A673 (cell line): Measurements from ENCODE around the gene PRKAG2. TPM values are rescaled to one million over a fixed set of nuclear protein-coding genes. Genes with fewer than 3 reads are reported as not detected.

Source experiments
- BruUV-seq: library from RNA; stranded (reverse); fragments of 400-500 nt; replicated peaks from 2 replicates; lab custom pipeline; 2021; lab: Mats Ljungman, UMichigan
- CTCF ChIA-PET: fragments of 300-600 bp; sonication (Branson Sonifier 250); formaldehyde crosslinking; loops from one replicate; lab custom pipeline; 2022; ENCODE audit warnings: antibody characterized with exemption; lab: Charles Lee
- POLR2A ChIA-PET: fragments of 300-600 bp; sonication (Branson Sonifier 250); formaldehyde crosslinking; loops from one replicate; lab custom pipeline; 2022; ENCODE audit warnings: antibody characterized with exemption; ENCODE audit not compliant: low non-redundant PET; lab: Charles Lee
- DNase-seq: peaks from one replicate; pipeline ENCODE4 v3.0.0-alpha.2; 2015; ENCODE audit warnings: low spot score
- H3K27ac ChIP-seq: fragments of 200-600 bp; sonication (generic); 2 replicates; pipeline ENCODE4 v1.5.1; 2016; ENCODE audit warnings: mixed run types, low read depth, mild to moderate bottlenecking, mixed read lengths, antibody characterized with exemption, low read length; ENCODE audit not compliant: poor library complexity, severe bottlenecking
- H3K27me3 ChIP-seq: fragments of 200-600 bp; sonication (generic); replicated peaks from 2 replicates; pipeline ENCODE4 v1.6.1; 2017; ENCODE audit warnings: mixed run types, low read depth, mild to moderate bottlenecking, mixed read lengths, antibody characterized with exemption, low read length; ENCODE audit not compliant: insufficient read depth, poor library complexity
- H3K36me3 ChIP-seq: fragments of 200-600 bp; sonication (generic); 2 replicates; pipeline ENCODE4 v1.6.1; 2016; ENCODE audit warnings: mixed run types, mild to moderate bottlenecking, mixed read lengths, antibody characterized with exemption, low read length; ENCODE audit not compliant: insufficient read depth, poor library complexity, severe bottlenecking
- H3K4me1 ChIP-seq: fragments of 200-600 bp; sonication (generic); 2 replicates; pipeline ENCODE4 v1.6.1; 2017; ENCODE audit warnings: mixed run types, mild to moderate bottlenecking, mixed read lengths, antibody characterized with exemption, low read length; ENCODE audit not compliant: insufficient read depth, poor library complexity, severe bottlenecking
- H3K4me3 ChIP-seq: fragments of 200-600 bp; sonication (generic); 2 replicates; pipeline ENCODE4 v1.5.1; 2016; ENCODE audit warnings: low read depth, mixed run types, mild to moderate bottlenecking, mixed read lengths, low read length; ENCODE audit not compliant: poor library complexity, severe bottlenecking
- H3K9me3 ChIP-seq: fragments of 200-600 bp; sonication (generic); 2 replicates; pipeline ENCODE4 v1.6.1; 2016; ENCODE audit warnings: mixed run types, low read depth, mild to moderate bottlenecking, mixed read lengths, antibody characterized with exemption, low read length; ENCODE audit not compliant: poor library complexity, severe bottlenecking
- EZH2 ChIP-seq: fragments of 200-600 bp; sonication (generic); IDR thresholded peaks from 2 replicates; pipeline ENCODE4 v1.6.1; 2017; ENCODE audit warnings: borderline replicate concordance, low read depth, mild to moderate bottlenecking, mixed read lengths, antibody characterized with exemption, low read length; ENCODE audit not compliant: poor library complexity, severe bottlenecking
- intact Hi-C: fragments of 100-400 bp; cut with micrococcal nuclease; formaldehyde crosslinking; loops from one replicate; pipeline ENCODE4 v1.10.0; 2022; ENCODE audit not compliant: unreplicated experiment
- total RNA-seq: library from RNA; stranded (reverse); gene quantifications from 2 replicates; pipeline ENCODE4 v1.2.3, GENCODE V29; 2021
- TF ChIP-seq, protein P1 (sequence below): fragments of 300-800, 200-600 bp; sonication (generic); conservative IDR thresholded peaks from 2 replicates; pipeline ENCODE4 v1.5.1; 2017; ENCODE audit warnings: low read depth, mild to moderate bottlenecking, antibody characterized with exemption, low read length, moderate library complexity, mixed read lengths

PRKAG2 gene
- total RNA-seq, 1 experiment from 2014 or later: 11.6 TPM

DNA sequence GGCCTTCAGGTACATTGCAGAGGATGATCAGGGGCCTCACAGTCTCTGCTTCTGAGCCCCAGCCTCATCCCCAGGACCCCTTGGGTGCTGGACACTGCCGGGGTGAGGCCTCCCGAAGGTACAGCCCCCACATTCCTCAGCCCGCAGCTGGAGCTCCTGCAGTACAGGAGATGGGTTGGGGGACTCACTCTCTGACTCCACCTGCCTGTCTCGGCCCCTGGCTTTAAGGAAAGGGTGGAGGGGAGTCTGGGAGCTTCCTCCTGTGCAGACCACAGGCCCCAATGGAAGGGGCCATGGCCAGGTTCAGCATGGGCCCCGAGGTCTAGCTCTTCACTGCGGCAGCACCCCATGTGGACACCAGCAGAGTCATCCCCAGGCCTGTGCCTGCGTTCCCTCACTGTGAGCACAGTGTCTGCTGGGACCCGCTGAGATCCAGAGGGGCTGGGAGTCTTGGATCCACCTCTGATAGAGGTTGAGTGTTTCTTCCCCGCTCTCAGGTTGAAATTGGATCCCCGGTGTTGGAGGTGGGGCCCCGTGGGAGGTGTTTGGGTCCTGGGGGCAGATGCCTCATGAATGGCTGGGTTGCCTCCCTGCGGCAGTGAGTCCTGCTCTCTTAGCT lies 99.9 kb downstream of the PRKAG2 start:
- no TSS peak for BruUV-seq
- POLR2A ChIA-PET: no interaction called here
- no peak for DNase-seq
- H3K4me3 ChIP-seq: no peak overlapping the region
- no peak overlapping the region for H3K27ac ChIP-seq
- intact Hi-C loops: no loop called here
- no peaks in the 10 kb centered on the region for H3K4me1 ChIP-seq
- H3K27me3 ChIP-seq: no peaks in the 10 kb centered on the region
- no peaks in the 10 kb centered on the region for H3K9me3 ChIP-seq
- H3K36me3 ChIP-seq: no peaks in the 10 kb centered on the region
- no peak for TF ChIP-seq EZH2
- TF ChIP-seq, protein P1, sequence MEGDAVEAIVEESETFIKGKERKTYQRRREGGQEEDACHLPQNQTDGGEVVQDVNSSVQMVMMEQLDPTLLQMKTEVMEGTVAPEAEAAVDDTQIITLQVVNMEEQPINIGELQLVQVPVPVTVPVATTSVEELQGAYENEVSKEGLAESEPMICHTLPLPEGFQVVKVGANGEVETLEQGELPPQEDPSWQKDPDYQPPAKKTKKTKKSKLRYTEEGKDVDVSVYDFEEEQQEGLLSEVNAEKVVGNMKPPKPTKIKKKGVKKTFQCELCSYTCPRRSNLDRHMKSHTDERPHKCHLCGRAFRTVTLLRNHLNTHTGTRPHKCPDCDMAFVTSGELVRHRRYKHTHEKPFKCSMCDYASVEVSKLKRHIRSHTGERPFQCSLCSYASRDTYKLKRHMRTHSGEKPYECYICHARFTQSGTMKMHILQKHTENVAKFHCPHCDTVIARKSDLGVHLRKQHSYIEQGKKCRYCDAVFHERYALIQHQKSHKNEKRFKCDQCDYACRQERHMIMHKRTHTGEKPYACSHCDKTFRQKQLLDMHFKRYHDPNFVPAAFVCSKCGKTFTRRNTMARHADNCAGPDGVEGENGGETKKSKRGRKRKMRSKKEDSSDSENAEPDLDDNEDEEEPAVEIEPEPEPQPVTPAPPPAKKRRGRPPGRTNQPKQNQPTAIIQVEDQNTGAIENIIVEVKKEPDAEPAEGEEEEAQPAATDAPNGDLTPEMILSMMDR: no peak
- CTCF ChIA-PET: no interaction called here

DNA sequence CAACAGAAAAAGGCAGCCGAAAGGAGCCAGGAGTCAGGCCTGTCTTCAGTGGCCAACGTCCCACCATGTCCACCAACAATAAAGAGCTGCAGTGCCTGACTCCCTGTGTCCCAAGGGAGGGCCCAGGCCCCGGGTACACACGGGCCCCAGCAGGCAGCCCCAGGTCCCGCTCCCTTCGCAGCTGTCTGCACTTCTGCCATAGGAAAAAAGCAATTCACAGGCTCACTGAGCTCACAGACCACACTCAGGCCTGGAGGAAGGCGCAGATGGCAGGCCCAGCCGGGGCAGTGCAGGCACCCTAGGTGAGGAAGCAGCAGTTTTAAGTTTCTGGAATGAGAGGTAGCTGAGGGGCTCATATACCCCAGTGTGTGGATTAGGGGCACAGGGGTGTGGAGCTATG lies 100.5 kb downstream of the PRKAG2 start:
- BruUV-seq: no TSS peak
- Histone ChIP-seq H3K4me3 (no peak overlapping the region), H3K4me1 (no peaks in the 10 kb centered on the region), H3K9me3 (no peaks in the 10 kb centered on the region), H3K36me3 (no peaks in the 10 kb centered on the region), H3K27me3 (no peaks in the 10 kb centered on the region), H3K27ac (no peak overlapping the region)
- TF ChIP-seq, protein P1: no peak
- TF ChIP-seq EZH2: no peak
- ChIA-PET POLR2A (no interaction called here), CTCF (no interaction called here)
- intact Hi-C loops: no loop called here
- no peak for DNase-seq

DNA sequence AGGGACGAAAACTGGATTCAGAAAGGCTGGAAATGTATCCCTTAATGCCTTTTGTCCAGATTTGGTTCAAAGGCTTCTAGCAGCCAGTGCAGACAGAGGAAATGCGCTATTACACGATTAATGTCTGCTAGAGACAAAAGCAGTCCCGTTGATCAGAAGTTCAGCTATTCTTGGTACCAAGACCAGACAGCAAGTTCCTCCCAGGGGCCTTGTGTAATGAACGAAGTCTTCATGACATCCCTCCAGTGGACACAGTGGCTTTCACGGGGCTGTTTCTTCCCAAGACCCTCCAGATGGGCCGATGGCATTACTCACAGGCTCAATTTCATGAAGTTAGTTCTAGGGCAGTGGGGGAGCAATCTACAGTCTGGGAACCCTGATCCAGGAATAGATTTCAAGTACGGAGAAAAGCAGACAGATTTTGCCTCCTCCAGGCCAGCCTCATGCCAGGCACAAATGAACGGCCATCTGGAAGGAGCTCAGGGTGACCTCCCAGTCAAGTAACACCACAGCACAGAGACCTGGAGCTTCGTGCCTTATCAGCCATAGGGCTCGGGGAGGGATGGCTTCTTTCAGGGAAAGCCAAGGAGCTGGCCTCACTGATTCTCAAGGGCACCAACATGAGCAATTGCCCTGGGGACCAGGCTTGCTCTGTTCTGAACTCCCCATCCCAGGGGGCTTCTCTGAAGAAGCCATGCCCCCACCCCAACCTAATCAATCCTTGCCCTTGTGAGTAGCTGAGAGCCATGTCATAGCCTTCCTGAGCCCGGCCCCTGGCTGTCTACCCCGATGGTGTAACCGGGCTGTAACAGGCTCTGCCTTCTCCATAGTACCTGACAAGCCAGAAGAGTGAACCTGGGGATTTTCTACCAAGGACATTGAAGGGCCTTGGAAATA lies 101.1 kb downstream of the PRKAG2 start:
- no peak for DNase-seq
- Histone ChIP-seq H3K27ac (no peak overlapping the region), H3K4me3 (no peak overlapping the region), H3K4me1 (peaks cover under 1% of the 10 kb centered on the region), H3K36me3 (no peaks in the 10 kb centered on the region), H3K9me3 (no peaks in the 10 kb centered on the region), H3K27me3 (no peaks in the 10 kb centered on the region)
- POLR2A ChIA-PET: no interaction called here
- TF ChIP-seq, protein P1: no peak
- TF ChIP-seq EZH2: no peak
- no TSS peak for BruUV-seq
- intact Hi-C loops: no loop called here
- CTCF ChIA-PET: no interaction called here
